HG02870 (cell line): ENCODE data around the gene TRPV4.

Experiments
- ATAC-seq: cut with Tn5 transposase; IDR thresholded peaks from one replicate; pipeline ENCODE4 v1.9.1; 2021; ENCODE audit warnings: mild to moderate bottlenecking, moderate library complexity; ENCODE audit not compliant: unreplicated experiment

TRPV4 gene

DNA sequence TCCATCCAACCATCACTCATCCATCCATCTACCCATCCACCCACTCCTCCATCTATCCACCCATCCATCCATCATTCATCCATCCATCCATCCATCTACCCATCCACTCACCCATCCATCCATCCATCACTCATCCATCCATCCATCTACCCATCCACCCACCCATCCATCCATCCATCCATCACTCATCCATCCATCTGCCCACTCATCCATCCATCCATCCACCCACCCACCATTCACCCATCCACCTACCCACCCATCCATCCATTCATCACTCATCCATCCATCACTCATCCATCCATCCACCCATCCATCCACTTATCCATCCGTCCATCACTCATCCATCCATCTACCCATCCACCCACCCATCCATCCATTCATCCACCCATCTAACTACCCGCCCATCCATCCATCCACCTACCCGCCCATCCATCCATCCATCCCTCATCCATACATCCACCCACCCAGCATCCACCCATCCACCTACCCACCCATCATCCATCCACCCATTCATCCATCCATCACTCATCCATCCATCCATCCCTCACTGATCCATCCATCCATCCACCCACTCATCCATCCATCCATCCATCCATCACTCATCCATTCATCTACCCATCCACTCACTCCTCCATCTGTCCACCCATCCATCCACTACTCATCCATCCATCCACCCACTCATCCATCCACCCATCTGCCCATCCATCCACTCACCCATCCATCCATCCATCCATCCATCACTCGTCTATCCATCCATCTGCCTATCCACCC lies 24.1 kb downstream of the TRPV4 start:
- no peak for ATAC-seq

GRCh38 chr12:109807954-109808643 lies 25.1 kb downstream of the TRPV4 start:
- no peak for ATAC-seq

GRCh38 chr12:109804820-109805761 lies 28.1 kb downstream of the TRPV4 start:
- no peak for ATAC-seq

- no peak for ATAC-seq
Measured at GRCh38 chr12:109803678-109804077, 29.5 kb downstream of the TRPV4 start.

GRCh38 chr12:109802828-109803227 lies 30.4 kb downstream of the TRPV4 start:
- no peak for ATAC-seq

- ATAC-seq, result no peak
Measured at GRCh38 chr12:109800536-109800935, 32.7 kb downstream of the TRPV4 start.

GRCh38 chr12:109798691-109799090 lies 34.5 kb downstream of the TRPV4 start:
- ATAC-seq, result no peak

DNA sequence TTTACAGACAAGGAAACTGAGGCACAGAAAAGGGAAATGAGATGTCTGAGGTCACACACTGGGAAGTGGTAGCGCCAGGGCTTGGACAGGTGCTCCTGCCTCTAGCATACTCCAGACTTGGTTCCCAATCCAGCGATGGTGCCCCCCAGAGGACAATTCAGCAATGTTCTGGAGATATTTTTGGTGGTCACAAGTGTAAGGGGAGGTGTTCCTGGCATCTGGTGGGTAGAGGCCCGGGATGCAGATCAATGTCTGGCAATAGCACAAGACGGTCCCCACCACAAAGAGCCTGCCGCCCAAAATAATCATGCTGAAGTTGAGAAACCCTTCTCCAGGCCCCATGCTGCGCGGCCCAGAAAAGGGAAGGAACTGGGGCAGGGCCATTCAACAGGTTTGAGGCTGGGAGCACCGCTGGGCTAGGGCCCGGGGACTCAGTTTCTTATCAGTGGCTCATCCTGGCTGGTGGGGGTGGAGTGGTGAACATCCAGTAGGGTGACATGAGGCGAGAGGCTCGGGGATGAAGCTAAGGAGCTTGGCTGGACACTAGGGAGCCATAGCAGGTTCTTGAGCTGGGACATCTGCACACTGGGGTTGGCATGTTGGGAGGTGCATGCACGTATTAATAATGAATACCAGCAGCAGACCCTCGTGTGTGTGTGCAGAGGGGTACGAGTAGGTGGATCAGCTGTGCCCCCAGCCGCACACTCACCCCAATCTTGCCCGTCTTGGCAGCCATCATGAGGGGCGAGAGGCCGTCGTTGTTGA lies 35.1 kb downstream of the TRPV4 start:
- ATAC-seq, result no peak

DNA sequence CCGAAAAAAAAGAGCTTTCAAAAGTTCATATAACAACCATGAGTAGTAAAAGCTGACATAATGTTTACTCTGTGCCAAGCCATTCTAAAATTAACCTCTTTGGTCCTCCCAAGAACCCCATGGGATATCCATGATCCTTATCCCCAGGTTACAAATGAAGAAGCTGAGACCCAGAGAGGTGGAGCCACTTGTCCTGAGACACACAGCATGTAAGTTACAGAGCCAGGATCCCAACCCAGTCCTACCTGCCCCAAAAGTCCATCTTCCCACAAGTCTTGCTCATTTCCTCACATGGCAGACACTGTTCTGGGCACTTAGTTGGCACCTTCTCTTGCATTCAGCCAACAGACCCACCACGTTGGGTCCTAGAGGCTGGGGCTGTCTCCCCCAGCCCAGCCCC lies 37.1 kb downstream of the TRPV4 start:
- no peak for ATAC-seq

DNA sequence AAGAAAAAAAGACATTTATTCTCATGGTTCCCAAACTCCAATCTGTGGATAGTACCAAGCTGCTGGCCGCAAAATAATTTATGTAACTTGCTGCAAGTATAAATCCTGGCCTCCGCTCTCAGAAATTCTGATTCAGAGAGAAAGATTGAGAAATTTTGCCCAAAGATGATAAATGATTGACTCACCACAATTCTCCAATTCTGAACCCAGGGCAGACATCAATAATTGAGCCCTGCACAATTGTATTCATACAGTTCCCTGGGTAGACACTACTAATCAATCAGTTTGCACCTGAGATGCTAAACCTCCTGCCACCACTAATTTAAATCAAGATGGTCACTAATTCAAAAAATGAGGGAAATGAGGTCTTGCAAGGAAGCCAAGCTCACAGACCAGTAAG lies 38.2 kb downstream of the TRPV4 start:
- ATAC-seq, result no peak

DNA sequence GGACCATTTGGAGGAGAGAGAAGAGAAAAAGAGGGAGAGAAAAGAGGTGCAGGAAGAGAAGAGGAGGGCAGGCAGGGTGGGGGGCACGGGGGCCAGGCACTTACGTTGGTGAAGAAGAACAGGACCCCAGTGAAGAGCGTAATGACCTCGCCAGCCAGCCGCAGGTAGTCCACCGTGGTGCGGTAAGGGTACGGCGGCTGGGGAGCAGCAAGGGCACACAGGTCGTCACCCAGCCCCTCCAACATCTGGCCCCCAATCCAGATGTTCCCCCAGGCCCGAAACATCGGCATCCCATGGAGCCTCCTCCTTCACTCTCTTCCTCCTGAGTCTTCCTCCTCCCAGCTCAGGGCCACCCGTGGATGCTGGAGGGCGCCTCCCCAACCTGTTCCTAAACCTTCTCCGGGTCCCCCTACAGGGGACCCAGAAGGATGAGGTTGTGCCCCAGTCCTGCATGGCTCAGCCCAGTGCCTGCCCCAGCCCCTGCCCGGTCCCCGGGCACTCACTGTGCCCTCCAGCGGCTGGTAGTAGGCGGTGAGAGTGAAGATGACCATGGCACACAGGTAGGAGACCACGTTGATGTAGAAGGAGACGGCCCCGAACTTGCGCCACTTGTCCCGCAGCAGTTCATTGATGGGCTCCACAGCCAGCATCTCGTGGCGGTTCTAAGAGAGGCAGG lies 39.2 kb downstream of the TRPV4 start:
- ATAC-seq, result no peak

DNA sequence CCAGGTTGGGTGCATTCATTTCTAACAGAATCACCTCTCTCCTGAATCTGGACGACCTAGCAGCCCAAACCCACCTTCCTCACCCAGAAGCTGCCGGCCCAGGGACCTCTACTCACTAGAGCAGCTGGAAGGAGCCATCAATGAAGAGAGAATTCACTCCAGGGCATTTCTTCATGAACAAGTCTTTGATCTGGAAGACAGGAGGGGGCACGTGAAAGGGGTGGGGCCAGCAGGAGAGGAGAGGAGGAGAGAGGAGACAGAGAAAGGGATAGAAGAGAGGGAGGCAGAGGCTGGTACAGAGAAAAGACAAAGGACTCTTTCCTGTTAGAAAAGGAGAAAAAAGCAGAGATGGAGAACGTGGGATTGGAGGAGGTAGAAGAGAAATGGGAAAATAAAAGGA lies 39.8 kb downstream of the TRPV4 start:
- ATAC-seq, result no peak

DNA sequence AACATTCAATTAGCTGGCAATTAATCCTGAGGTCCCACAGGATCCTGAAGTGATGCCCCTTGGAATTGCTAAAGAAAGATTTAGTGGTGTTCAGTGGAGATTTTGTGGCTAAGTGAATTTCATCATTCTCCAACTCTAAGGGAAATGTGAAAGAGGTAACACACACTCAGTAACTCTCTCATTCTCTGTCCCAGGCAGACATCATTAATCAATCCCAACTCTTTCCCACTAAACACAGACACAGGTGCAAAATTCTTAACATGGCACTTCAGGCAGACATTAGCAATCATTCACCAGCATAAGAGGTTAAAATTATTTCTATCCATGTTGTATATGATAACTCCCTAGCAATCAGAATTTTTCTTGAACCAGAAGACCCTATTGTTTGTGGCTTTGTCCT lies 40.2 kb downstream of the TRPV4 start:
- no peak for ATAC-seq

GRCh38 chr12:109789526-109790048 lies 43.6 kb downstream of the TRPV4 start:
- no peak for ATAC-seq

- no peak for ATAC-seq
Measured at GRCh38 chr12:109786799-109787198, 46.4 kb downstream of the TRPV4 start.

- ATAC-seq, result no peak
Measured at GRCh38 chr12:109785854-109786253, 47.3 kb downstream of the TRPV4 start.

DNA sequence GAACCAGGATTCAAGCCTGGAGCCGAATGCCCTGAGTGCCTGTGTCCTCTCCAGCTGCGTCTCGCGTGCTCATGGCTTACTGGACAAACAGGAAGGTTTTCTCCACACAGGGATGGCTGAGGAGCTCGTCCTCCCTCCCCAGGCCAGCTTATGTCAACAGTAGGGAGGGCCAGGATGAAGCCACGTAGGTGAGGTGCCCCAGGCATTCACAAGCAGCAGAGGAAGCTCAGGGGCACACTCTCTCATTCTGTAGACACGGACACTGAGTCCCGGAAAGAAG lies 49.3 kb downstream of the TRPV4 start:
- no peak for ATAC-seq

GRCh38 chr12:109783135-109783964 lies 49.8 kb downstream of the TRPV4 start:
- ATAC-seq, result no peak

GRCh38 chr12:109782326-109782703 lies 50.9 kb downstream of the TRPV4 start:
- no peak for ATAC-seq
